Neutrophil (primary cell): ENCODE measurements around the gene SNAPC4.

ENCODE experiments used
- H3K27ac ChIP-seq: fragments of 200-600 bp; sonication (generic); 2 replicates; pipeline ENCODE4 v1.5.1; 2016; ENCODE audit warnings: mild to moderate bottlenecking, moderate library complexity
- H3K27me3 ChIP-seq: fragments of 200-600 bp; sonication (generic); 2 replicates; pipeline ENCODE4 v1.6.0; 2016; ENCODE audit warnings: mild to moderate bottlenecking
- H3K36me3 ChIP-seq: fragments of 200-600 bp; sonication (generic); 2 replicates; pipeline ENCODE4 v1.5.1; 2017
- H3K4me1 ChIP-seq, 2 experiments: fragments of 200-600 bp in 1 of 2; sonication (generic) in 1 of 2; 1 replicate in 1 of 2; 2 replicates in 1 of 2; pipeline versions ENCODE4 v1.5.1 to v1.6.1; 2013 to 2016; ENCODE audit warnings: low read depth in 1 of 2, low read length in 1 of 2, mild to moderate bottlenecking in 1 of 2, moderate library complexity in 1 of 2; ENCODE audit not compliant: control insufficient read depth in 1 of 2, insufficient read depth in 1 of 2
- H3K4me3 ChIP-seq, 2 experiments: fragments of 200-600 bp in 1 of 2; sonication (generic) in 1 of 2; 1 replicate in 1 of 2; 2 replicates in 1 of 2; pipeline ENCODE4 v1.5.1; 2013 to 2016; ENCODE audit warnings: low read depth in 1 of 2, low read length in 1 of 2, mild to moderate bottlenecking in 1 of 2, moderate library complexity in 1 of 2
- H3K9me3 ChIP-seq: fragments of 200-600 bp; sonication (generic); 2 replicates; pipeline ENCODE4 v1.5.1; 2016
- TF ChIP-seq, protein P1 (sequence below): fragments of 200-600 bp; sonication (generic); IDR thresholded peaks from 2 replicates; pipeline ENCODE4 v1.5.1; 2016; ENCODE audit warnings: antibody characterized with exemption

Gene SNAPC4

DNA sequence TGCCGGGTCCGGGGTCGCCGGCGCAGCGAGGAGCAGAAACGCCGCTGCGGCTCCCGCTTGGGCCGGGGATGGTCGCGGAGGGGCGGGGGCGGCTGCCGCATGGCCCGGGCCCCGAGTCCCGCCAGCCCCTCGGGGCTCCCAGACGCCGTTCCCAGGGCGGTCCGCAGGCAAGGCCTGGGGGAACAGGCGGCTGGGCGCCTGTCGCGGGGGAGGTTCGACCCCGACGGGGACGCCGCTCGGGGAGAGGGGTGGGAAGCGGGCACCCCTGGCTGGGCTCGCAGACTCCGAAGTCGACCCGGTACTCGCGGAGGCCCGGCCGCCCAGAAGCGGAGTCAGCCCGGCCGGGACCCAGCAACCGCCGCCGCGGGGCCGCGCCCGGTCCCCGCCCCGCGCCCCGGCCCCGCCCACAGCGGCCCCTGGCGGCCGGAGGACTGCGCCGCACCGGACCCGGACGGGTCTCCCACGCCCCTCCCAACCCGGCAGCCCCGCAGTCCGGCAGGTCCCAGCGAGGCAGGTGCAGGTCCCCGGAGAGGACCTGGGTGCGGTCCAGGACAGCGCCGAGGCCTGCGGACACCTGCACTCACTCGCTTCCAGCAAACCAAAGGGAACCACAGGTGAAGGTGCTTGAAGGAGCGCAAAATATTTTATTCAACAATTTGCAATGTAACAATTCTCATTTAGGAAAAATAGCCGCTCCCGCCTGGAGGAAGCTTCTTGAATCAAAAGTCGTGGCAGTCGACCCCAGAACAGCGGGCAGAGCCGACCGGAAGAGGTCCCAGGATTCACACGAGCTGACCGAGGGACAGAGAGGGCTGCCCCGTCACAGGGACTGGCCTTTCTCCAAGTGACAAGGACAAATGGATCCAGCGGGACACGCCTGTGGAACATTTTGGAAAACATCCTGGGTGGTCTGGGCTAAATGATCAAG is 39.8 kb upstream of the SNAPC4 start, which contains the start of gene INPP5E:
Gene INPP5E, minus strand, starts transcription at position 365 of the 928 bp plus-strand sequence. CDS start 426 bp downstream, outside the sequence.
- peaks cover 50% of the 10 kb centered on the region for H3K36me3 ChIP-seq
- H3K4me1 ChIP-seq, result peaks cover 15 to 16% of the 10 kb centered on the region in 2 experiments
- TF ChIP-seq, protein P1, sequence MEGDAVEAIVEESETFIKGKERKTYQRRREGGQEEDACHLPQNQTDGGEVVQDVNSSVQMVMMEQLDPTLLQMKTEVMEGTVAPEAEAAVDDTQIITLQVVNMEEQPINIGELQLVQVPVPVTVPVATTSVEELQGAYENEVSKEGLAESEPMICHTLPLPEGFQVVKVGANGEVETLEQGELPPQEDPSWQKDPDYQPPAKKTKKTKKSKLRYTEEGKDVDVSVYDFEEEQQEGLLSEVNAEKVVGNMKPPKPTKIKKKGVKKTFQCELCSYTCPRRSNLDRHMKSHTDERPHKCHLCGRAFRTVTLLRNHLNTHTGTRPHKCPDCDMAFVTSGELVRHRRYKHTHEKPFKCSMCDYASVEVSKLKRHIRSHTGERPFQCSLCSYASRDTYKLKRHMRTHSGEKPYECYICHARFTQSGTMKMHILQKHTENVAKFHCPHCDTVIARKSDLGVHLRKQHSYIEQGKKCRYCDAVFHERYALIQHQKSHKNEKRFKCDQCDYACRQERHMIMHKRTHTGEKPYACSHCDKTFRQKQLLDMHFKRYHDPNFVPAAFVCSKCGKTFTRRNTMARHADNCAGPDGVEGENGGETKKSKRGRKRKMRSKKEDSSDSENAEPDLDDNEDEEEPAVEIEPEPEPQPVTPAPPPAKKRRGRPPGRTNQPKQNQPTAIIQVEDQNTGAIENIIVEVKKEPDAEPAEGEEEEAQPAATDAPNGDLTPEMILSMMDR, result peak; percentile 88
- no peaks in the 10 kb centered on the region for H3K9me3 ChIP-seq
- H3K4me3 ChIP-seq, result peak within 1 kb of the TSS; percentile 75 to 85
- peak within 1 kb of the TSS; percentile 31 for H3K27ac ChIP-seq
- peaks cover 22% of the 10 kb centered on the region for H3K27me3 ChIP-seq

GRCh38 chr9:136438548-136439480 is 38.8 kb upstream of the SNAPC4 start:
- Histone ChIP-seq H3K4me3 (peak overlapping the region; percentile 75 to 85), H3K27me3 (peaks cover 22% of the 10 kb centered on the region), H3K27ac (peak overlapping the region; percentile 31), H3K36me3 (peaks cover 40% of the 10 kb centered on the region), H3K9me3 (no peaks in the 10 kb centered on the region), H3K4me1 (peaks cover 15 to 16% of the 10 kb centered on the region in 2 experiments)
- TF ChIP-seq, protein P1, result no peak

DNA sequence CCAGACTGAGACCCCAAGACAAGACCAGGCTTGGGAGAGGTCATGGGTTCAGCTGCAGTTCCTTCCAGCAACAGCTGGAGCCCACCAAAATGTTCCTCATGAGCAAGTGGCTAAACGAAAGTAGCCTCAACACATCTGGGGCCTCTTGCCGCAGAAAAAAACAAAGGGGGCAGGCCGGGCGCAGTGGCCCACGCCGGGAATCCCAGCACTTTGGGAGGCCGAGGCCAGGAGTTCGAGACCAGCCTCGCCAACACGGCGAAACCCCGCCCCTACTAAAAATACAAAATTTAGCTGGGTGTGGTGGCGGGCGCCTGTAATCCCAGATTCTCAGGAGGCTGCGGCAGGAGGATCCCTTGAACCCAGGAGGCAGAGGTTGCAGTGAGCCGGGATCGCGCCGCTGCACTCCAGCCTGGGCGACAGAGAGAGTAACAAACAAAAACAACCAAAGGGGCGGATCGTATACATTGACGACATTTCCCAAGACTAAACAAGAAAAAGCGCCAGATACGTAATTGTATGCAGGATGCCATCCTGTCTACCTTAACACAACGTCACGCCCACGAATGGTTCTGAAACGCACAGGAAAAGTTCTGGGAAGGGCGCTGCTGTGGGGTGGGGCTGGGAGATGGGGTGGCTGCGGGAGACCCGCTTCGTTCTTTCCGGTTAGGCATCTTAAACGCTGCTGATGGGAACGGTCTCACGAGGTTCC is 38.0 kb upstream of the SNAPC4 start:
- Histone ChIP-seq H3K9me3 (no peaks in the 10 kb centered on the region), H3K27me3 (peaks cover 22% of the 10 kb centered on the region), H3K4me1 (peaks cover 15 to 16% of the 10 kb centered on the region in 2 experiments), H3K27ac (no peak overlapping the region), H3K36me3 (peaks cover 32% of the 10 kb centered on the region), H3K4me3 (peak overlapping the region in 1 of 2 experiments; percentile 85)
- TF ChIP-seq, protein P1, result no peak

DNA sequence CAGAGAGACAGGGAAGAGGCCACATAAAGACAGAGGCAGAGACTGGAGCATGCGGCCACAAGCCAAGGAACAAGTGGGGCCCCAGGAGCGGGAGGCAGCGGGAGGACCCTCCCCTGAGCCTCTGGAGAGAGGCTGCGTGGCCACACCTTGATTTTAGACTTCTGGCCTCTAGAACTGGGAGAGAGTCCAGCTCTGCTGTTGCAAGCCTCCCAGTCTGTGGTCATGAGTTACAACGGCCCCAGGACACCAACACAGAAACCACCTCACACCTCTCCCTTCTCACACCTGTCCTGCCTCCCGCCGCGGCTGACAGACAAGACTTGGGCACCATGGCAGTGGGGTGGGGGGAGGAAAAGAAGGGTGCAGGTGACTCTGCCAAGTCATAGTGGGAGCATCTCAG is 37.5 kb upstream of the SNAPC4 start:
- Histone ChIP-seq H3K36me3 (peaks cover 26% of the 10 kb centered on the region), H3K27me3 (peaks cover 22% of the 10 kb centered on the region), H3K9me3 (no peaks in the 10 kb centered on the region), H3K27ac (no peak overlapping the region), H3K4me1 (peaks cover 15 to 16% of the 10 kb centered on the region in 2 experiments), H3K4me3 (no peak overlapping the region)
- TF ChIP-seq, protein P1, result no peak
